GM12878 (cell line): Measurements from ENCODE around the gene TMTC1. TPM values are rescaled to one million over a fixed set of nuclear protein-coding genes. Genes with fewer than 3 reads are reported as not detected.
A peak's percentile ranks its signal among the peaks of the same experiment; 100 is the strongest.

Source experiments
- ATAC-seq: fragments of 200-7000 bp; cut with Tn5 transposase; 3 replicates; pipeline ENCODE4 v1.9.1; 2020; ENCODE audit warnings: mild to moderate bottlenecking, moderate library complexity
- BruUV-seq: library from RNA; stranded (reverse); fragments of 400-500 nt; replicated peaks from 2 replicates; lab custom pipeline; 2021; lab: Mats Ljungman, UMichigan
- CTCF ChIA-PET: fragments of 300-600 bp; sonication (Branson Sonifier 250); formaldehyde crosslinking; extraction: SDS; loops from one replicate; lab custom pipeline; 2021; ENCODE audit warnings: inconsistent platforms; lab: Yijun Ruan, JAX
- POLR2A ChIA-PET: fragments of 350-600 bp; formaldehyde crosslinking; extraction: SDS; loops from one replicate; lab custom pipeline; 2021; ENCODE audit warnings: inconsistent platforms; lab: Charles Lee
- RAD21 ChIA-PET: fragments of 300-600 bp; sonication (Branson Sonifier 250); formaldehyde crosslinking; loops from one replicate; lab custom pipeline; 2023; ENCODE audit warnings: antibody characterized with exemption; ENCODE audit not compliant: unreplicated experiment; lab: Charles Lee
- SMC1A ChIA-PET: fragments of 300-600 bp; sonication (Branson Sonifier 250); formaldehyde crosslinking; loops from one replicate; lab custom pipeline; 2023; ENCODE audit not compliant: unreplicated experiment, uncharacterized antibody; lab: Charles Lee
- DNase-seq: peaks from one replicate; pipeline ENCODE4 v3.0.0-alpha.2; 2011; ENCODE audit warnings: low read depth, low spot score
- FAIRE-seq: peaks from 3 replicates; lab custom pipeline; 2011; peaks lifted over from hg19 to GRCh38; lab: Jason Lieb, UNC
- H2AFZ ChIP-seq: 2 replicates; pipeline ENCODE4 v1.6.0; 2011; ENCODE audit warnings: low read depth, low read length, control low read depth; ENCODE audit not compliant: control insufficient read depth
- H3K27ac ChIP-seq: 2 replicates; pipeline ENCODE4 v1.5.1; 2011; ENCODE audit warnings: control low read depth; ENCODE audit not compliant: control insufficient read depth, insufficient read depth
- H3K27me3 ChIP-seq, 2 experiments: replicated peaks in 1 of 2; 2 replicates each; pipeline versions ENCODE4 v1.6.0 to v1.6.1; 2011; ENCODE audit warnings: low read length in 1 of 2; ENCODE audit not compliant: control insufficient read depth in 2 of 2, insufficient read depth in 2 of 2
- H3K36me3 ChIP-seq, 2 experiments: 2 replicates each; pipeline ENCODE4 v1.5.1; 2011; ENCODE audit warnings: low read length in 1 of 2; ENCODE audit not compliant: control insufficient read depth in 2 of 2, insufficient read depth in 2 of 2
- H3K4me1 ChIP-seq: 2 replicates; pipeline ENCODE4 v1.6.1; 2011; ENCODE audit warnings: mild to moderate bottlenecking, low read length, moderate library complexity, mixed read lengths; ENCODE audit not compliant: control insufficient read depth, insufficient read depth
- H3K4me2 ChIP-seq: 2 replicates; pipeline ENCODE4 v1.6.0; 2011; ENCODE audit warnings: control low read depth; ENCODE audit not compliant: control insufficient read depth, insufficient read depth
- H3K4me3 ChIP-seq: fragments of 200-600 bp; sonication (generic); 2 replicates; pipeline ENCODE4 v1.5.1; 2016
- H3K79me2 ChIP-seq: 2 replicates; pipeline ENCODE4 v1.6.0; 2011; ENCODE audit warnings: low read length; ENCODE audit not compliant: control insufficient read depth, insufficient read depth
- H3K9ac ChIP-seq: 2 replicates; pipeline ENCODE4 v1.8.0; 2011; ENCODE audit warnings: low read length, control low read depth, mixed read lengths; ENCODE audit not compliant: control insufficient read depth, insufficient read depth
- H3K9me3 ChIP-seq: replicated peaks from 3 replicates; pipeline ENCODE4 v1.5.1; 2011; ENCODE audit warnings: mild to moderate bottlenecking, low read length; ENCODE audit not compliant: control insufficient read depth, insufficient read depth
- H4K20me1 ChIP-seq: 2 replicates; pipeline ENCODE4 v1.6.0; 2011; ENCODE audit not compliant: control insufficient read depth, insufficient read depth
- HDAC2 ChIP-seq: fragments of 200-600 bp; sonication (generic); IDR thresholded peaks from 2 replicates; pipeline ENCODE4 v1.6.1; 2017
- ZNF687 ChIP-seq: fragments of 450-650 bp; IDR thresholded peaks from 2 replicates; pipeline ENCODE4 v1.6.1; 2017; ENCODE audit warnings: mild to moderate bottlenecking, moderate library complexity
- WGBS: methylation state at CpG from one replicate; pipeline ENCODE4 v1.1.6; 2016; ENCODE audit warnings: low lambda C conversion rate; ENCODE audit not compliant: insufficient replicate concordance, insufficient coverage; ENCODE audit errors: missing lambda C conversion rate; 5-methylcytosine and 5-hydroxymethylcytosine counted together
- in situ Hi-C: fragments of 300-500 bp; cut with MboI; formaldehyde crosslinking; loops from 9 replicates; pipeline ENCODE4 v1.14.3; 2018; ENCODE audit warnings: mixed read lengths
- intact Hi-C: fragments of 100-400 bp; cut with micrococcal nuclease; formaldehyde crosslinking; loops from one replicate; pipeline ENCODE4 v1.14.2; 2022; ENCODE audit not compliant: unreplicated experiment
- polyA plus RNA-seq, 11 experiments: library from polyadenylated mRNA; depleted of rRNA in 4 of 11; unstranded in 6 of 11; stranded (reverse) in 5 of 11; fragments of >200 nt; fragmentation: Nextera tagmentation in 4 of 11; fragmentation: Illumina TruSeq in 1 of 11; extraction: Ambion mirVana in 4 of 11; extraction: Trizol in 1 of 11; gene quantifications; 1 replicate in 1 of 11; 2 replicates in 10 of 11; pipeline versions ENCODE4 v1.2.1 to v1.2.3, GENCODE V29; 2011 to 2016; ENCODE audit warnings: inconsistent platforms in 2 of 11, missing spikeins in 2 of 11, low read depth in 1 of 11
- total RNA-seq, 4 experiments: library from RNA; depleted of rRNA in 3 of 4; stranded (reverse); fragments of >200 nt in 3 of 4; fragmentation: Illumina TruSeq in 1 of 4; extraction: Trizol in 1 of 4; gene quantifications; 2 replicates each; pipeline versions ENCODE4 v1.2.1 to v1.2.3, GENCODE V29; 2013 to 2021
- TF ChIP-seq, protein P1 (sequence below): fragments of 450-650 bp; IDR thresholded peaks from 2 replicates; pipeline ENCODE4 v1.6.1; 2017; ENCODE audit warnings: mild to moderate bottlenecking, moderate library complexity

Gene TMTC1
- total and polyA plus RNA-seq, 10 of the 15 experiments (the other 5 are each of a cell fraction or from before 2014, with no cell fraction given), result 0.10 to 20.9 (median 0.57) TPM

DNA sequence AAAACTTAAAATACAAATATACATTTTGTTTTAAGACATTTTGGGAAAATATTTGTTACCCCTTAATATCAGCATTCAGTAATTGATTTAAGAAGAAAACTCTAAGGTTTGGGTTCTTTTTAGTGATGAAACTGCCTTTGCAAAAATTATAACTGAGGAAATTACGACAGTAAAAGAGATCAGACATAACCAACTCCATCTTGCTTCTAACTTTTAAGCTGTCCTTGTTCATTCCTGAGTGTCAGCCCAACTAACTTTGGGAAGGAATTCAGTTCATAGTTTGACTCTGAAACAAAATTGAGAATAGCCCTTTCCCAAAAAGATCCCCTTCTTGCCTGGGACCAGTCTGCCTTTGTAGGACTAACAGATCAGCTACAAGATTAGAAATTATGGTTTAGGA lies 93.0 kb downstream of the TMTC1 start:
- H3K9me3 ChIP-seq, result no peaks in the 10 kb centered on the region
- 0% methylated on average over 1 of the region's 1 CpG for WGBS
- POLR2A ChIA-PET, result interaction anchor here (0.7 to 1.7 kb wide), 5 partner anchors 10 to 92 kb away, joined by 3 to 7 read pairs (median 3); no protein-coding TSS in a partner anchor
- no peaks in the 10 kb centered on the region for H3K36me3 ChIP-seq
- TF ChIP-seq, protein P1, sequence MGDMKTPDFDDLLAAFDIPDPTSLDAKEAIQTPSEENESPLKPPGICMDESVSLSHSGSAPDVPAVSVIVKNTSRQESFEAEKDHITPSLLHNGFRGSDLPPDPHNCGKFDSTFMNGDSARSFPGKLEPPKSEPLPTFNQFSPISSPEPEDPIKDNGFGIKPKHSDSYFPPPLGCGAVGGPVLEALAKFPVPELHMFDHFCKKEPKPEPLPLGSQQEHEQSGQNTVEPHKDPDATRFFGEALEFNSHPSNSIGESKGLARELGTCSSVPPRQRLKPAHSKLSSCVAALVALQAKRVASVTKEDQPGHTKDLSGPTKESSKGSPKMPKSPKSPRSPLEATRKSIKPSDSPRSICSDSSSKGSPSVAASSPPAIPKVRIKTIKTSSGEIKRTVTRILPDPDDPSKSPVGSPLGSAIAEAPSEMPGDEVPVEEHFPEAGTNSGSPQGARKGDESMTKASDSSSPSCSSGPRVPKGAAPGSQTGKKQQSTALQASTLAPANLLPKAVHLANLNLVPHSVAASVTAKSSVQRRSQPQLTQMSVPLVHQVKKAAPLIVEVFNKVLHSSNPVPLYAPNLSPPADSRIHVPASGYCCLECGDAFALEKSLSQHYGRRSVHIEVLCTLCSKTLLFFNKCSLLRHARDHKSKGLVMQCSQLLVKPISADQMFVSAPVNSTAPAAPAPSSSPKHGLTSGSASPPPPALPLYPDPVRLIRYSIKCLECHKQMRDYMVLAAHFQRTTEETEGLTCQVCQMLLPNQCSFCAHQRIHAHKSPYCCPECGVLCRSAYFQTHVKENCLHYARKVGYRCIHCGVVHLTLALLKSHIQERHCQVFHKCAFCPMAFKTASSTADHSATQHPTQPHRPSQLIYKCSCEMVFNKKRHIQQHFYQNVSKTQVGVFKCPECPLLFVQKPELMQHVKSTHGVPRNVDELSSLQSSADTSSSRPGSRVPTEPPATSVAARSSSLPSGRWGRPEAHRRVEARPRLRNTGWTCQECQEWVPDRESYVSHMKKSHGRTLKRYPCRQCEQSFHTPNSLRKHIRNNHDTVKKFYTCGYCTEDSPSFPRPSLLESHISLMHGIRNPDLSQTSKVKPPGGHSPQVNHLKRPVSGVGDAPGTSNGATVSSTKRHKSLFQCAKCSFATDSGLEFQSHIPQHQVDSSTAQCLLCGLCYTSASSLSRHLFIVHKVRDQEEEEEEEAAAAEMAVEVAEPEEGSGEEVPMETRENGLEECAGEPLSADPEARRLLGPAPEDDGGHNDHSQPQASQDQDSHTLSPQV, result peak; percentile 98
- TF ChIP-seq ZNF687 (peak; percentile 94), HDAC2 (no peak)
- TF ChIP-seq, all 136 proteins: peak for 2
- Histone ChIP-seq H2AFZ (no peak overlapping the region), H4K20me1 (no peaks in the 10 kb centered on the region), H3K4me2 (no peak overlapping the region), H3K4me3 (no peak overlapping the region), H3K79me2 (no peaks in the 10 kb centered on the region), H3K27ac (no peak overlapping the region), H3K4me1 (no peaks in the 10 kb centered on the region), H3K9ac (no peak overlapping the region), H3K27me3 (no peaks in the 10 kb centered on the region)
- ChIA-PET CTCF (interaction anchor here (0.7 to 1.6 kb wide), 6 partner anchors 8 to 198 kb away, joined by 3 to 9 read pairs (median 3); no protein-coding TSS in a partner anchor), SMC1A (interaction anchor here (0.7 to 4.7 kb wide), 18 partner anchors 9 to 209 kb away, joined by 3 to 41 read pairs (median 6); no protein-coding TSS in a partner anchor), RAD21 (interaction anchor here (0.7 to 3.5 kb wide), 18 partner anchors 7 to 138 kb away, joined by 3 to 22 read pairs (median 8); no protein-coding TSS in a partner anchor)
- no peak for DNase-seq
- no peak for FAIRE-seq
- in situ Hi-C loops, result no loop called here
- ATAC-seq, result no peak
- intact Hi-C loops, result loop anchor here (2.0 to 5.0 kb wide), 2 partner anchors 60 to 92 kb away; partner anchors contain the start of gene TMTC1
- no TSS peak for BruUV-seq
